ENCODE results near the gene TNFAIP3.

DNA sequence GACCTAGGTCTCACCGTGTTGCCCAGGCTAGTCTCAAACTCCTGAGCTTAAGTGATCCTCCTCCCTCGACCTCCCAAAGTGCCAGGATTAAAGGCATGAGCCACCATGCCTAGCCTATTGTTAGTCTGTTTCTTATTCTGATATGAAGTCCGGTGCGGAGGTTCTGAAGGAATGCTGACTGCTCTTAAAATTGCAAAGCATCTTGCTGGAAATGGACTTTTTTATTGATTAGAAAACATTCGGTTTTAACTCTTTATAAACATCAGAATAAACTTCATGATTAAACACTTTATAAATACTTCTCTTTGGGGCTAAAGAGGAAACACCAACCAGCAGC is 3.2 kb downstream of the TNFAIP3 start:
- TF ChIP-seq EZH2 (IDR thresholded peaks at IDR 0.05) = no peak
- no peak for TF ChIP-seq POLR2AphosphoS5 (IDR thresholded peaks at IDR 0.05; ENCODE audit: borderline replicate concordance, low read depth, low read length)
- TF ChIP-seq FOXP2 (optimal IDR thresholded peaks at IDR 0.05; ENCODE audit: control extremely low read depth, extremely low read length, insufficient read depth) = no peak
